Measurements from ENCODE around the gene EXOC6B.

GRCh38 chr2:72399879-72400278 lies 426.0 kb downstream of the EXOC6B start:
- no peak for TF ChIP-seq CTCF (IDR thresholded peaks at IDR 0.05)
- TF ChIP-seq POLR2A (IDR thresholded peaks at IDR 0.05): no peak
